GM12892 (cell line): ENCODE data around the gene CNTNAP2.

Experiments used
- POLR2A ChIP-seq: IDR thresholded peaks from 2 replicates; pipeline ENCODE4 v1.6.1; 2011; ENCODE audit warnings: low read depth, low read length, control low read depth
- POLR2AphosphoS5 ChIP-seq: IDR thresholded peaks from 2 replicates; pipeline ENCODE4 v1.6.1; 2011; ENCODE audit warnings: low read depth, low read length, control low read depth
- TAF1 ChIP-seq: IDR thresholded peaks from 2 replicates; pipeline ENCODE4 v1.6.1; 2011; ENCODE audit warnings: low read depth, mild to moderate bottlenecking, control low read depth, low read length, borderline replicate concordance

GRCh38 chr7:146804620-146805019 lies 688.0 kb downstream of the CNTNAP2 start:
- TF ChIP-seq POLR2AphosphoS5, result no peak
- TF ChIP-seq POLR2A, result no peak
- TF ChIP-seq TAF1, result no peak
